ENCODE data around the gene MAP2.

DNA sequence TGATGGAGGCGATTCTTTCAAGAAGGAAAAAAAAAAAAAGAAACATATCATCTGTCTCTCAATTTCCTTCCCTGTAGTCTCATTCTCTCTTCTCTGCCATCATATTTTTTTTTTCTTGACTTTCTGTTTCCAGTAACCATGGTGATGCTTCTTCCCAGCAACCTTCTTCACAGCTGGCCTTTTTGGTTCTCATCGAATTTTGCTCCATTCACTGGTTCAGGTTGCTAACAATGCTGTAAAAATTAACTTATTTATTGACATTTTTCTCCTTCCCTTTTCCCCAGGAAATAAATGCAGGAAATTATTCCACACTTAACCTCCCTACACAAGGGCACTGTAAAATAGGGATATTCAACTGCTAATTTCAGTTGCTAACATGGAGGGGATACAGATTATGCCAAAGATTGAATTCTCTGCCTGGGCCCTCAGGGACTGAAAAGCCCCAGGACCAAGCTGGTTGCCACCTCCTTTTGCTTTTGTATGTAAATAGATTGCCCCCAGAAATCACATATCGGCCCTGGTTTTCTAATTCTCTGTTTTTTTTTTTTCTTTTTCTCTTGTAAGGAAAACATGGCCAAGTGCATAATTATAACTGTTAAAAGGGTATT lies 154.7 kb downstream of the MAP2 start:
- TF ChIP-seq, protein P1, sequence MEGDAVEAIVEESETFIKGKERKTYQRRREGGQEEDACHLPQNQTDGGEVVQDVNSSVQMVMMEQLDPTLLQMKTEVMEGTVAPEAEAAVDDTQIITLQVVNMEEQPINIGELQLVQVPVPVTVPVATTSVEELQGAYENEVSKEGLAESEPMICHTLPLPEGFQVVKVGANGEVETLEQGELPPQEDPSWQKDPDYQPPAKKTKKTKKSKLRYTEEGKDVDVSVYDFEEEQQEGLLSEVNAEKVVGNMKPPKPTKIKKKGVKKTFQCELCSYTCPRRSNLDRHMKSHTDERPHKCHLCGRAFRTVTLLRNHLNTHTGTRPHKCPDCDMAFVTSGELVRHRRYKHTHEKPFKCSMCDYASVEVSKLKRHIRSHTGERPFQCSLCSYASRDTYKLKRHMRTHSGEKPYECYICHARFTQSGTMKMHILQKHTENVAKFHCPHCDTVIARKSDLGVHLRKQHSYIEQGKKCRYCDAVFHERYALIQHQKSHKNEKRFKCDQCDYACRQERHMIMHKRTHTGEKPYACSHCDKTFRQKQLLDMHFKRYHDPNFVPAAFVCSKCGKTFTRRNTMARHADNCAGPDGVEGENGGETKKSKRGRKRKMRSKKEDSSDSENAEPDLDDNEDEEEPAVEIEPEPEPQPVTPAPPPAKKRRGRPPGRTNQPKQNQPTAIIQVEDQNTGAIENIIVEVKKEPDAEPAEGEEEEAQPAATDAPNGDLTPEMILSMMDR (conservative IDR thresholded peaks at IDR 0.05; ENCODE audit: low read length) = no peak
- no peak for TF ChIP-seq EZH2phosphoT487 (IDR thresholded peaks at IDR 0.05; ENCODE audit: borderline replicate concordance, low read depth, low read length)

Data from OCI-LY7 (cell line).